Measurements from ENCODE around the gene STRIP2. TPM values are rescaled to one million over a fixed set of nuclear protein-coding genes. Genes with fewer than 3 reads are reported as not detected.

Gene STRIP2
- total RNA-seq, 1 donor from 2014 or later = 1.3 TPM

DNA sequence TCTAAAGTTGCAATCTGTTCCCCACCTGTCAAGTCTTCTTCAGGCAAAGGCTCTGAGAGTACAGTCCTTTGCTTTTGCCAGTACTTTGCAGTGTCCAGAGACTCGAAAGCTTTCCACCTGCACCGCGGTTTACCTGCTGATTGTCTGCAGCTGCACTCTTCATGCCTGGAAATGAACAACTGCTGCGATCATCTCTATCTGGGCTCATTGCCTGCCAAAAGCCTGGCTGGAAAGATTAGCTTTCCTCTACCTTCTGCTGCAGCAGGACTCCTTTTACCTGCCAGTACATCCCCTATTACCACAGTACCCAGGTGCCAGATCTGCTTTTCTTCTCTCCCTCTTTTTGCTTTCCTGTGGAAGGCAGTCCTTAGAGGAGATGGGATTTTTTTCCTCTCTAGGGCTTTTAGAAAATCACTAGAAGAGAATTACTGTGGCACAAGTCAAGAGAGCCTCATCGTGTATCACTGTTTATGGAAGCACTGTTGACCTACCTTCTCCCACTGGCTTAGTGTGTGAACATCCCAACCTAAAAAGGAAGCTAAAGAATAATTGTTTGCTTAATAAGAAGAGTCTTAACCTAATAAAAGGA, 2.2 kb downstream of the STRIP2 start:
- DNase-seq (no peak), ATAC-seq (no peak)
- Histone ChIP-seq H3K9me3 (no peaks in the 10 kb centered on the region), H3K4me3 (no peak overlapping the region), H3K27me3 (peaks cover 12% of the 10 kb centered on the region), H3K27ac (no peak overlapping the region), H3K36me3 (no peaks in the 10 kb centered on the region), H3K4me1 (peaks cover 13% of the 10 kb centered on the region)
- TF ChIP-seq, protein P1, sequence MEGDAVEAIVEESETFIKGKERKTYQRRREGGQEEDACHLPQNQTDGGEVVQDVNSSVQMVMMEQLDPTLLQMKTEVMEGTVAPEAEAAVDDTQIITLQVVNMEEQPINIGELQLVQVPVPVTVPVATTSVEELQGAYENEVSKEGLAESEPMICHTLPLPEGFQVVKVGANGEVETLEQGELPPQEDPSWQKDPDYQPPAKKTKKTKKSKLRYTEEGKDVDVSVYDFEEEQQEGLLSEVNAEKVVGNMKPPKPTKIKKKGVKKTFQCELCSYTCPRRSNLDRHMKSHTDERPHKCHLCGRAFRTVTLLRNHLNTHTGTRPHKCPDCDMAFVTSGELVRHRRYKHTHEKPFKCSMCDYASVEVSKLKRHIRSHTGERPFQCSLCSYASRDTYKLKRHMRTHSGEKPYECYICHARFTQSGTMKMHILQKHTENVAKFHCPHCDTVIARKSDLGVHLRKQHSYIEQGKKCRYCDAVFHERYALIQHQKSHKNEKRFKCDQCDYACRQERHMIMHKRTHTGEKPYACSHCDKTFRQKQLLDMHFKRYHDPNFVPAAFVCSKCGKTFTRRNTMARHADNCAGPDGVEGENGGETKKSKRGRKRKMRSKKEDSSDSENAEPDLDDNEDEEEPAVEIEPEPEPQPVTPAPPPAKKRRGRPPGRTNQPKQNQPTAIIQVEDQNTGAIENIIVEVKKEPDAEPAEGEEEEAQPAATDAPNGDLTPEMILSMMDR (IDR thresholded peaks at IDR 0.05) = no peak
- intact Hi-C loops (cut with DNase I) = no loop called here

DNA sequence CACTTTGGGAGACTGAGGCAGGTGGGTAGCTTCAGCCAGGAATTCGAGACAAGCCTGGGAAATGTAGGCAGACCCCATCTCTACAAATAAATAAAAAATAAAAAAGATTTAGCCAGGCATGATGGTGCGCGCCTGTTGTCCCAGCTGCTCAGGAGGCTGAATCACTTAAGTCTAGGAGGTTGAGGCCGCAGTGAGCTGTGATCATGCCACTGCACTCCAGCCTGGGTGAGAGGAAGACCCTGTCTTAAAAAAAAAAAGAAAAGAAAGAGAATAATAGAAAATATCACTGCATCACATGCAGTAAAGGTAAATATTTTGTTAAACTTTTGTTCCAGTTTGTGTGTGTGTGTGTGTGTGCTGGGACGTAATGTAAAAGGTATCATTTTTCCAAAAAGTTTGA, 3.0 kb downstream of the STRIP2 start:
- TF ChIP-seq, protein P1 (IDR thresholded peaks at IDR 0.05) = no peak
- Histone ChIP-seq H3K9me3 (no peaks in the 10 kb centered on the region), H3K27me3 (peaks cover 12% of the 10 kb centered on the region), H3K36me3 (no peaks in the 10 kb centered on the region), H3K27ac (no peak overlapping the region), H3K4me3 (no peak overlapping the region), H3K4me1 (peaks cover 13% of the 10 kb centered on the region)
- DNase-seq = no peak
- ATAC-seq = no peak
- intact Hi-C loops (cut with DNase I) = no loop called here

DNA sequence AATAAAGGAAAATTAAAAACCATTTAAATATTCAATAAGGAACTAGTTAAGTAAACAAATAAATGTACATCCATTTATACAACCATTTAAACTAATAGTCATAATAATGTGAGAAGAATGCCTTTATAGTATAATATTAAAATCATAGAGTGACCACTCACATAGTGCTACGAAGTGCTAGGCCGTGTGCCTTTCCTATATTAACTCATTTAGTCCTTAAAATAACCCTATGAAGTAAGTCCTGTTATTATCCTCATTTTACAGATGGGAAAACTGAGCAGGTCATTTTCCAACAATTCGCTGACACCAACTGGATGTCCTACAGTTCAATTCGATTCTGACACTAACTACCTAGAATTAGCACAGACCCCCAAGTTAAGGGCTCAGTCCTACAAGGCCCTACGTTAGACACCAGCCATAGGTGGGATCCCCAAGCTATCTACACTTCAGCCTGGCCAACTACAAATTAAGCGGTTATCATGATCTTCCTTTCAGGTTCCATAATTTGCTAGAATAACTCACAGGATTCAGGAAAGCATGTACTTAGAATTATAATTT, 4.1 kb downstream of the STRIP2 start:
- intact Hi-C loops (cut with DNase I) = no loop called here
- H3K27me3 ChIP-seq = peaks cover 12% of the 10 kb centered on the region
- ATAC-seq (no peak), DNase-seq (no peak)
- H3K4me1 ChIP-seq = peaks cover 9% of the 10 kb centered on the region
- TF ChIP-seq, protein P1 (IDR thresholded peaks at IDR 0.05) = no peak
- H3K9me3 ChIP-seq = no peaks in the 10 kb centered on the region
- no peaks in the 10 kb centered on the region for H3K36me3 ChIP-seq
- no peak overlapping the region for H3K4me3 ChIP-seq
- no peak overlapping the region for H3K27ac ChIP-seq

DNA sequence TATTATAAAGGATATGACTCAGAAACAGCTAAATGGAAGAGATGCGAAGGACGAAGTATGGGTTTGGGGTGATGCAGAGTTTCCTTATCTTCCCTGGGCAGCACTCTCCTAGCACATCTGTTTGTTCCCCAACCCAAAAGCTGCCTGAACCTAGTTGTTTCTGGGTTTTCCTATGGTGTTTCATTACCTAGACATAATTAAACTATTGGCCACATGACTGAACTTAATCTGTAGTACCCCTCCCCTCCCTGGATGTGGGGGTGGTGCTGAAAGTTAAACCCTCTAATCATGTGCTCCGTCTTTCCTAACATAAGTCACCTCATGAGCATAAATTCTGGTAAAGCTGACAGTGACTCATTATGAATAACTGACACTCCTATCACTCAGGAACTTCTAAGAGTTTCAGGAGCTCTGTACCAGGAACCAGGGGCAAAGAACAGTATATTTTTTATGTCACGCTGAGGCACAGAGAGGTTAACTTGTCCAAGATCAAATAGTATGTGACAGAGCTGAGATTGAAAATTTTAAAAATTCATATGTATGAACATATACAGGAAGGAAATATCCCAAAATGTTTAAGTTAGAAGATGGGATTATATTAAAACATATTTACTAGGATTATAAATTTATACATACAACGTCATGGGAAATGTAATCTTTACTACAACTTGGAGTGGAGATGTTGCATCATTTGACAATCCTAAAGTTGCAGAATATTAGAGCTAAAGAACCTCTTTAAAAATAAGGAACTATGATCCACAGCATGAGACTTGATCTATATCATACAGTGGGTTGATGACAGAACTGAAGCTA, 4.8 kb downstream of the STRIP2 start:
- no peak overlapping the region for H3K27ac ChIP-seq
- intact Hi-C loops (cut with DNase I) = no loop called here
- ATAC-seq = peak; percentile 19
- peaks cover 12% of the 10 kb centered on the region for H3K27me3 ChIP-seq
- DNase-seq = no peak
- H3K4me1 ChIP-seq = peaks cover 7% of the 10 kb centered on the region
- H3K9me3 ChIP-seq = no peaks in the 10 kb centered on the region
- TF ChIP-seq, protein P1 (IDR thresholded peaks at IDR 0.05) = no peak
- H3K4me3 ChIP-seq = no peak overlapping the region
- no peaks in the 10 kb centered on the region for H3K36me3 ChIP-seq

DNA sequence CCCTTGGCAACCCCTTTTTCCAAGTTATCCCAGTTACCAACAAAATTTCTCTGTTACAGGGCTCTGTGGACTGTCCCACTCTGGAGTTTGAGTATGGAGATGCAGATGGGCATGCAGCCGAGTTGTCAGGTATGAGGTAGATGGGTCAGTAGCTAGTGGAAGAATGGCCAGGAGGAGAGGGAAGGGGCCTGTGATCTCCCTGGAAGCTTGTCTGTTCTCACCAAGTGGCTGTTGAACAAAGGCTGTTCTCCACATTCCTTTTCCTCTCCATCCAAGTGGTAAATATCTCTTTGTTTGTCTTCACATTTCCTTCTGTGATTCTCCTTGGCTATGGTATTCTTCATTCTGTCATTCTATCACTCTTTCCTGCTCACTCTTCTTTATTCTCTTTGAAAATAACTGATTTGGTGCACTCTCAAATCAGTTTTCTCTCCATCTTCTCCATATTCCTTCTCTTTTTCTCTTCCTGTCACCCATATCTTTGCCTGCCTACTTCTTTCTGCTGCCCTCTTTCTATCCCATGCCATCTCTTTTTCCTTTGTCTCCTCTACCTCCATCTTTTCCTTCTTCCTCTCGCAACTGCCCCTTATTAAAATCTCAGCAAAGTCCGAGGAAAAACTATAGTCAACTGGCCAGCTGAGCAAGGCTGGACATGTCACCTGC, 5.9 kb downstream of the STRIP2 start:
- DNase-seq = no peak
- Histone ChIP-seq H3K36me3 (no peaks in the 10 kb centered on the region), H3K27me3 (peaks cover 12% of the 10 kb centered on the region), H3K4me1 (peaks cover under 1% of the 10 kb centered on the region), H3K9me3 (no peaks in the 10 kb centered on the region), H3K27ac (no peak overlapping the region), H3K4me3 (no peak overlapping the region)
- no peak for ATAC-seq
- TF ChIP-seq, protein P1 (IDR thresholded peaks at IDR 0.05) = no peak
- intact Hi-C loops (cut with DNase I) = no loop called here
